MCF 10A (cell line): ENCODE data around the gene LYPLAL1. TPM values are rescaled to one million over a fixed set of nuclear protein-coding genes. Genes with fewer than 3 reads are reported as not detected.

Experiments
- BruUV-seq: library from RNA; stranded (reverse); fragments of 400-500 nt; replicated peaks from 2 replicates; lab custom pipeline; 2021; lab: Mats Ljungman, UMichigan
- CTCF ChIA-PET: fragments of 300-600 bp; sonication (Branson Sonifier 250); formaldehyde crosslinking; extraction: SDS; loops from one replicate; lab custom pipeline; 2021; ENCODE audit warnings: antibody characterized with exemption, inconsistent platforms; lab: Yijun Ruan, JAX
- POLR2A ChIA-PET: fragments of 300-600, 350-650 bp; sonication (Branson Sonifier 250); formaldehyde crosslinking; extraction: SDS; loops from one replicate; lab custom pipeline; 2020; ENCODE audit warnings: antibody characterized with exemption, inconsistent platforms; lab: Yijun Ruan, JAX
- DNase-seq: peaks from one replicate; pipeline ENCODE4 v3.0.0-alpha.2; 2018; ENCODE audit not compliant: unreplicated experiment
- H3K27ac Mint-ChIP-seq: one replicate; pipeline ENCODE4 v1.8.0; 2022; ENCODE audit warnings: mild to moderate bottlenecking, low read depth, mixed read lengths; ENCODE audit not compliant: unreplicated experiment
- H3K27me3 Mint-ChIP-seq: one replicate; pipeline ENCODE4 v1.8.0; 2022; ENCODE audit warnings: mixed read lengths; ENCODE audit not compliant: insufficient read depth, unreplicated experiment
- H3K36me3 Mint-ChIP-seq: one replicate; pipeline ENCODE4 v1.8.0; 2022; ENCODE audit warnings: mild to moderate bottlenecking, moderate library complexity, mixed read lengths; ENCODE audit not compliant: insufficient read depth, unreplicated experiment
- H3K4me1 Mint-ChIP-seq: one replicate; pipeline ENCODE4 v1.8.0; 2022; ENCODE audit warnings: mixed read lengths; ENCODE audit not compliant: insufficient read depth, unreplicated experiment
- H3K4me3 Mint-ChIP-seq: one replicate; pipeline ENCODE4 v1.8.0; 2022; ENCODE audit warnings: mild to moderate bottlenecking, moderate library complexity, mixed read lengths; ENCODE audit not compliant: unreplicated experiment
- H3K9me3 Mint-ChIP-seq: one replicate; pipeline ENCODE4 v1.8.0; 2022; ENCODE audit warnings: mixed read lengths; ENCODE audit not compliant: unreplicated experiment
- intact Hi-C: fragments of 100-400 bp; cut with micrococcal nuclease; formaldehyde crosslinking; loops from 2 replicates; pipeline ENCODE4 v1.14.1; 2022
- total RNA-seq: library from RNA; stranded (reverse); gene quantifications from 2 replicates; pipeline ENCODE4 v1.2.3, GENCODE V29; 2022
- TF ChIP-seq, protein P1 (sequence below): fragments of 200-600 bp; IDR thresholded peaks from one replicate; pipeline ENCODE4 v1.8.0; 2022; ENCODE audit warnings: antibody characterized with exemption, mild to moderate bottlenecking; ENCODE audit not compliant: unreplicated experiment

LYPLAL1 gene
- total RNA-seq, 1 experiment from 2014 or later: 59.8 TPM

DNA sequence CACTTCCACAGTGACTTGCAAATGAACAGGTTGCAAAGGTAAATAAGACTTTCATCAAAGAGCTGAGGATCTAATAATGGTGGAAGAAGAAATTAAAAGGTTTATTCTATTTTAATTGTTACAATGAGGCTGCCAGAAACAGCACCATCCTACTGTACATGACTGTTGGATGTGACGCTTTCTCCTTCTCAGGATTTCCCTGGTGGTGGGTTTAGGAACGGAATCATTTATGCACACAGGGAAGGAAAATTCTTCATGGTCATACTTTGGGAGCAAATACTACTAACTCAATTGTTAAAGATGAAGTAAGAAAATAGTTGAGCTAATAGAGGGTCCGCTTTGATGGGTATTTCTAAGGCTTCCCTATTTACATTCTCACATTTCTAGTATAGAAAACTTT, 22.2 kb upstream of the LYPLAL1 start:
- Mint-ChIP-seq H3K4me1 (no peaks in the 10 kb centered on the region), H3K4me3 (no peak overlapping the region), H3K27ac (no peak overlapping the region), H3K27me3 (no peaks in the 10 kb centered on the region), H3K36me3 (no peaks in the 10 kb centered on the region), H3K9me3 (no peaks in the 10 kb centered on the region)
- ChIA-PET POLR2A (interaction anchor here (0.7 to 1.2 kb wide), 2 partner anchors 24 to 709 kb away, joined by 3 read pairs; no protein-coding TSS in a partner anchor), CTCF (interaction anchor here (0.7 to 1.2 kb wide), 8 partner anchors 8 to 434 kb away, joined by 3 to 4 read pairs (median 3); no protein-coding TSS in a partner anchor)
- intact Hi-C loops: no loop called here
- no TSS peak for BruUV-seq
- TF ChIP-seq, protein P1, sequence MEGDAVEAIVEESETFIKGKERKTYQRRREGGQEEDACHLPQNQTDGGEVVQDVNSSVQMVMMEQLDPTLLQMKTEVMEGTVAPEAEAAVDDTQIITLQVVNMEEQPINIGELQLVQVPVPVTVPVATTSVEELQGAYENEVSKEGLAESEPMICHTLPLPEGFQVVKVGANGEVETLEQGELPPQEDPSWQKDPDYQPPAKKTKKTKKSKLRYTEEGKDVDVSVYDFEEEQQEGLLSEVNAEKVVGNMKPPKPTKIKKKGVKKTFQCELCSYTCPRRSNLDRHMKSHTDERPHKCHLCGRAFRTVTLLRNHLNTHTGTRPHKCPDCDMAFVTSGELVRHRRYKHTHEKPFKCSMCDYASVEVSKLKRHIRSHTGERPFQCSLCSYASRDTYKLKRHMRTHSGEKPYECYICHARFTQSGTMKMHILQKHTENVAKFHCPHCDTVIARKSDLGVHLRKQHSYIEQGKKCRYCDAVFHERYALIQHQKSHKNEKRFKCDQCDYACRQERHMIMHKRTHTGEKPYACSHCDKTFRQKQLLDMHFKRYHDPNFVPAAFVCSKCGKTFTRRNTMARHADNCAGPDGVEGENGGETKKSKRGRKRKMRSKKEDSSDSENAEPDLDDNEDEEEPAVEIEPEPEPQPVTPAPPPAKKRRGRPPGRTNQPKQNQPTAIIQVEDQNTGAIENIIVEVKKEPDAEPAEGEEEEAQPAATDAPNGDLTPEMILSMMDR: no peak
- DNase-seq: no peak

DNA sequence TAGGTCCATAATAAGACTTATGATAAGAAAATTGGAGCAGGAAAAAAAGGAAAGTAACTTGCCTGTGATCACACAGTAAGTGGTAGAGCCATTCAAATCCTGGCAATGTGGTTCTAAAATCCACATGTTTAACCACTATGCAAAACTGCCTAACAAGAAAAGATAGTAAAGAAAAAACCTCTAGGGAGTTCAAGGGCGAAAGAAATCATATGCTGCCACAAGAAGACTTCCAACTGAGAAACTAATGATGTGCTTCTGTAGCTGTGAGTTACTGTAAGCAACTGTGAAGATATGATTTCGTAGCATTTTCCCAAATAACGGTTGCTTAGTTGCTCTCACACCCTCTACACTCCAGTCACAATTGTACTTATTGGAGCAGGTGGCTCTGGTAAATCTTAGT, 20.9 kb upstream of the LYPLAL1 start:
- no peaks in the 10 kb centered on the region for H3K27me3 Mint-ChIP-seq
- BruUV-seq: no TSS peak
- no peaks in the 10 kb centered on the region for H3K4me1 Mint-ChIP-seq
- no peak overlapping the region for H3K27ac Mint-ChIP-seq
- no peak overlapping the region for H3K4me3 Mint-ChIP-seq
- no peak for DNase-seq
- intact Hi-C loops: no loop called here
- CTCF ChIA-PET: interaction anchor here (0.6 to 1.4 kb wide), 4 partner anchors 15 to 689 kb away, joined by 3 to 5 read pairs (median 4); no protein-coding TSS in a partner anchor
- no peaks in the 10 kb centered on the region for H3K36me3 Mint-ChIP-seq
- TF ChIP-seq, protein P1: no peak
- H3K9me3 Mint-ChIP-seq: no peaks in the 10 kb centered on the region
- POLR2A ChIA-PET: no interaction called here

DNA sequence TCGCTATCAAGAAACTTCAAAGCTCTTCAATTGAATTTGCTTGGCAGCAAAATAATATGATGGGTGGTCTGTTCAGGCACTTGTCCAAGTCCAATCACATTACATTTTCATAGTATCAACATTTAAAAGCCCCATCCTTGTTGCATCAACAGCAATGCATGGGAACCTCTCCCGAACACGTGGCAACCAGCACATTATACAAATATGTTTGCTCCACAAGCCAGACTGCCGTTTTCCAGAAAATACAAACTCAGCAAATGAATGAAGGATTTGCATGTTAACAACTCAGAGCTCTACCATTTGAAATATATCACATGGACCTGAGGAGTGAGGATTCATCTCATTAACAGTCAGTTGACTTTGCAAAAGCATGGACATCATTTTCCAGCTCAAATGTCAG, 20.0 kb upstream of the LYPLAL1 start:
- H3K36me3 Mint-ChIP-seq: no peaks in the 10 kb centered on the region
- TF ChIP-seq, protein P1: no peak
- BruUV-seq: no TSS peak
- H3K27me3 Mint-ChIP-seq: no peaks in the 10 kb centered on the region
- H3K4me1 Mint-ChIP-seq: no peaks in the 10 kb centered on the region
- CTCF ChIA-PET: interaction anchor here (0.6 to 1.4 kb wide), 6 partner anchors 12 to 618 kb away, joined by 3 to 5 read pairs (median 4); no protein-coding TSS in a partner anchor
- intact Hi-C loops: no loop called here
- no peak overlapping the region for H3K27ac Mint-ChIP-seq
- H3K9me3 Mint-ChIP-seq: no peaks in the 10 kb centered on the region
- no peak overlapping the region for H3K4me3 Mint-ChIP-seq
- POLR2A ChIA-PET: no interaction called here
- no peak for DNase-seq

DNA sequence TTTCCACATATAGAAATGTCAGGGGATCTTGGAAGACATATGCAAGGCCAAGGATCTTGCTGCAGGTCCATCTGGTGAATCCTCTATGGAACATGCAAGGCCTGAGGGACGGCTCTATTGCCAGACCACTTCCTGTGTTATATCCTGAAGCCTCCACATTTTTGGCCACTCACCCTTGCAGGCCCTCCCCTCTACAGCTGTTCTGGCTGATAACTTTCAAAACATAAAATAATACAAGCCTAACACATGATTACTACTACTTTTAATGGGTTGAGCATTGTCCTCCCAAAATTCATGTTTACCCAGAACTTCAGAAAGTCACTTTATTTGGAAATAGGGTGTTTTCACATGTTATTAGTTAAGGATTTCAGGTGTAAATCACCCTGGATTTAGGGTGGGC, 18.5 kb upstream of the LYPLAL1 start:
- DNase-seq: no peak
- TF ChIP-seq, protein P1: no peak
- Mint-ChIP-seq H3K36me3 (no peaks in the 10 kb centered on the region), H3K9me3 (no peaks in the 10 kb centered on the region), H3K27ac (no peak overlapping the region), H3K27me3 (no peaks in the 10 kb centered on the region), H3K4me1 (no peaks in the 10 kb centered on the region), H3K4me3 (no peak overlapping the region)
- POLR2A ChIA-PET: no interaction called here
- BruUV-seq: no TSS peak
- intact Hi-C loops: no loop called here
- CTCF ChIA-PET: no interaction called here
